GM23338 (cell line): ENCODE data around the gene BRD9. TPM values are rescaled to one million over a fixed set of nuclear protein-coding genes. Genes with fewer than 3 reads are reported as not detected.

Experiments used
- ATAC-seq: fragments of 200-7000 bp; cut with Tn5 transposase; 3 replicates; pipeline ENCODE4 v1.9.1; 2020
- DNase-seq: peaks from one replicate; pipeline ENCODE4 v3.0.0-alpha.2; 2015; ENCODE audit warnings: low spot score
- H2AFZ ChIP-seq: fragments of 200-600 bp; sonication (generic); 2 replicates; pipeline ENCODE4 v1.8.0; 2016; ENCODE audit warnings: antibody characterized with exemption, mild to moderate bottlenecking, moderate library complexity
- H3F3A ChIP-seq: fragments of 200-600 bp; sonication (generic); replicated peaks from 2 replicates; pipeline ENCODE4 v1.8.0; 2017; ENCODE audit warnings: antibody characterized with exemption, mixed run types, low read depth
- H3K27ac ChIP-seq: fragments of 200-600 bp; sonication (generic); 2 replicates; pipeline ENCODE4 v1.6.1; 2016; ENCODE audit warnings: low read depth
- H3K27me3 ChIP-seq: fragments of 200-600 bp; sonication (generic); 2 replicates; pipeline ENCODE4 v1.8.0; 2016; ENCODE audit warnings: mild to moderate bottlenecking, mixed run types, moderate library complexity; ENCODE audit not compliant: insufficient read depth
- H3K36me3 ChIP-seq: fragments of 200-600 bp; sonication (generic); 2 replicates; pipeline ENCODE4 v1.8.0; 2016; ENCODE audit warnings: mild to moderate bottlenecking; ENCODE audit not compliant: insufficient read depth
- H3K4me1 ChIP-seq: fragments of 200-600 bp; sonication (generic); 2 replicates; pipeline ENCODE4 v1.8.0; 2016; ENCODE audit warnings: mild to moderate bottlenecking, moderate library complexity; ENCODE audit not compliant: insufficient read depth
- H3K4me2 ChIP-seq: fragments of 200-600 bp; sonication (generic); 2 replicates; pipeline ENCODE4 v1.7.1; 2017; ENCODE audit warnings: mixed run types
- H3K4me3 ChIP-seq: fragments of 200-600 bp; sonication (generic); 2 replicates; pipeline ENCODE4 v1.6.1; 2016; ENCODE audit warnings: mixed run types
- H3K79me2 ChIP-seq: fragments of 200-600 bp; sonication (generic); replicated peaks from 2 replicates; pipeline ENCODE4 v1.8.0; 2017; ENCODE audit warnings: mild to moderate bottlenecking; ENCODE audit not compliant: insufficient read depth
- H3K9me2 ChIP-seq: fragments of 200-600 bp; sonication (generic); 2 replicates; pipeline ENCODE4 v1.8.0; 2017; ENCODE audit not compliant: insufficient read depth
- H4K20me1 ChIP-seq: fragments of 200-600 bp; sonication (generic); replicated peaks from 2 replicates; pipeline ENCODE4 v1.8.0; 2017; ENCODE audit warnings: mild to moderate bottlenecking; ENCODE audit not compliant: insufficient read depth
- H3K27ac Mint-ChIP-seq: 2 replicates; pipeline ENCODE4 v1.8.0; 2020; ENCODE audit warnings: inconsistent platforms, mild to moderate bottlenecking, moderate library complexity, mixed read lengths
- H3K27me3 Mint-ChIP-seq: 3 replicates; pipeline ENCODE4 v1.8.0; 2022; ENCODE audit warnings: low read depth, mild to moderate bottlenecking, moderate library complexity, mixed read lengths, inconsistent platforms; ENCODE audit not compliant: insufficient read depth, poor library complexity
- H3K36me3 Mint-ChIP-seq: 3 replicates; pipeline ENCODE4 v1.8.0; 2021; ENCODE audit warnings: low read depth, mild to moderate bottlenecking, inconsistent platforms, moderate library complexity, mixed read lengths
- H3K4me1 Mint-ChIP-seq: 3 replicates; pipeline ENCODE4 v1.8.0; 2020; ENCODE audit warnings: mild to moderate bottlenecking, inconsistent platforms, mixed read lengths
- H3K4me3 Mint-ChIP-seq: 3 replicates; pipeline ENCODE4 v1.8.0; 2021; ENCODE audit warnings: moderate library complexity, mild to moderate bottlenecking, inconsistent platforms, mixed read lengths
- H3K9me3 Mint-ChIP-seq: 3 replicates; pipeline ENCODE4 v1.8.0; 2020; ENCODE audit warnings: moderate library complexity, mild to moderate bottlenecking, inconsistent platforms, mixed read lengths
- CREB1 ChIP-seq: fragments of 250-450 bp; sonication (Bioruptor Pico); IDR thresholded peaks from 2 replicates; pipeline ENCODE4 v1.5.0; 2020; ENCODE audit warnings: low read depth, mild to moderate bottlenecking, moderate library complexity
- CTCF ChIP-seq, 2 experiments: fragments of 200-600 bp in 1 of 2; sonication (generic) in 1 of 2; conservative IDR thresholded peaks; 2 replicates each; pipeline versions ENCODE4 v1.5.1 to v1.6.1; 2016 to 2017; ENCODE audit warnings: antibody characterized with exemption in 2 of 2, low read depth in 2 of 2, mild to moderate bottlenecking in 2 of 2, moderate library complexity in 1 of 2
- ETS1 ChIP-seq: IDR thresholded peaks from 2 replicates; pipeline ENCODE4 v1.6.1; 2016; ENCODE audit warnings: antibody characterized with exemption
- EZH2 ChIP-seq: fragments of 200-600 bp; sonication (generic); IDR thresholded peaks from one replicate; pipeline ENCODE4 v1.8.0; 2017; ENCODE audit warnings: antibody characterized with exemption, mild to moderate bottlenecking, low read depth; ENCODE audit not compliant: unreplicated experiment
- EZH2phosphoT487 ChIP-seq: fragments of 200-600 bp; sonication (generic); IDR thresholded peaks from one replicate; pipeline ENCODE4 v1.8.1; 2018; ENCODE audit warnings: antibody characterized with exemption; ENCODE audit not compliant: unreplicated experiment
- JUNB ChIP-seq: IDR thresholded peaks from one replicate; pipeline ENCODE4 v1.6.1; 2016; ENCODE audit warnings: antibody characterized with exemption; ENCODE audit not compliant: unreplicated experiment
- NANOG ChIP-seq: IDR thresholded peaks from 2 replicates; pipeline ENCODE4 v1.6.1; 2016; ENCODE audit warnings: antibody characterized with exemption, borderline replicate concordance
- REST ChIP-seq: IDR thresholded peaks from one replicate; pipeline ENCODE4 v1.6.1; 2018; ENCODE audit warnings: antibody characterized with exemption; ENCODE audit not compliant: unreplicated experiment
- STAT1 ChIP-seq: IDR thresholded peaks from one replicate; pipeline ENCODE4 v1.6.1; 2016; ENCODE audit warnings: antibody characterized with exemption; ENCODE audit not compliant: unreplicated experiment
- ZNF331 ChIP-seq: fragments of 250-450 bp; sonication (Bioruptor Pico); IDR thresholded peaks from 2 replicates; pipeline ENCODE4 v1.5.0; 2020; ENCODE audit warnings: low read depth, mild to moderate bottlenecking, moderate library complexity
- ZNF462 ChIP-seq: fragments of 250-450 bp; sonication (Bioruptor Pico); IDR thresholded peaks from 2 replicates; pipeline ENCODE4 v1.5.0; 2020; ENCODE audit warnings: mild to moderate bottlenecking, moderate library complexity
- polyA plus RNA-seq: library from polyadenylated mRNA; unstranded; fragments of >200 nt; fragmentation: Nextera tagmentation; extraction: Ambion mirVana; gene quantifications from 2 replicates; pipeline ENCODE4 v1.2.1, GENCODE V29; 2016
- total RNA-seq: library from RNA; depleted of rRNA; stranded (reverse); fragments of >200 nt; shearing (Covaris generic); gene quantifications from 2 replicates; pipeline ENCODE4 v1.2.3, GENCODE V29; 2014

Gene BRD9
- total and polyA plus RNA-seq, 2 experiments from 2014 or later, result 32.9 to 54.7 TPM

- TF ChIP-seq EZH2, result no peak
- TF ChIP-seq NANOG, result no peak
- TF ChIP-seq JUNB, result no peak
- no peak for TF ChIP-seq STAT1
- no peak for TF ChIP-seq ZNF462 (CRISPR knock-in tag)
These were observed 21.6 kb downstream of the BRD9 start (continued) for GRCh38 chr5:870956-871355.

GRCh38 chr5:868428-869135, 24.0 kb downstream of the BRD9 start:
- no peaks in the 10 kb centered on the region for H3K27me3 ChIP-seq
- H2AFZ ChIP-seq, result no peak overlapping the region
- H3K79me2 ChIP-seq, result no peaks in the 10 kb centered on the region; the same call in 1 of the 2 replicates
- H3K27ac ChIP-seq, result no peak overlapping the region
- peaks cover 2% of the 10 kb centered on the region for H3K27me3 Mint-ChIP-seq
- H3K4me2 ChIP-seq, result no peak overlapping the region
- H3K9me2 ChIP-seq, result no peaks in the 10 kb centered on the region
- ATAC-seq (no peak), DNase-seq (no peak)
- peaks cover 20% of the 10 kb centered on the region for H4K20me1 ChIP-seq
- H3K36me3 Mint-ChIP-seq, result peaks cover 84% of the 10 kb centered on the region
- peaks cover 37% of the 10 kb centered on the region for H3K36me3 ChIP-seq
- no peak overlapping the region for H3K4me3 ChIP-seq
- no peak overlapping the region for H3K27ac Mint-ChIP-seq
- H3K4me3 Mint-ChIP-seq, result no peak overlapping the region
- H3K4me1 ChIP-seq, result no peaks in the 10 kb centered on the region
- peaks cover 5% of the 10 kb centered on the region; the same call in 2 of the 3 replicates for H3K4me1 Mint-ChIP-seq
- H3F3A ChIP-seq, result 0 out of 2 replicates have a peak, but pooled peaks cover 4% of the 10 kb centered on the region
- no peak for TF ChIP-seq CREB1
- no peak for TF ChIP-seq EZH2phosphoT487
- no peak for TF ChIP-seq ZNF331 (CRISPR knock-in tag)
- no peak for TF ChIP-seq REST
- TF ChIP-seq ETS1, result no peak
- TF ChIP-seq CTCF (conservative IDR thresholded peaks at IDR 0.05; ENCODE audit: low read depth in 2 of 2), result no peak
- no peak for TF ChIP-seq EZH2
- no peak for TF ChIP-seq NANOG
- no peaks in the 10 kb centered on the region for H3K9me3 Mint-ChIP-seq
